ENCODE measurements around the gene SPATA32.

- TF ChIP-seq, protein P1, sequence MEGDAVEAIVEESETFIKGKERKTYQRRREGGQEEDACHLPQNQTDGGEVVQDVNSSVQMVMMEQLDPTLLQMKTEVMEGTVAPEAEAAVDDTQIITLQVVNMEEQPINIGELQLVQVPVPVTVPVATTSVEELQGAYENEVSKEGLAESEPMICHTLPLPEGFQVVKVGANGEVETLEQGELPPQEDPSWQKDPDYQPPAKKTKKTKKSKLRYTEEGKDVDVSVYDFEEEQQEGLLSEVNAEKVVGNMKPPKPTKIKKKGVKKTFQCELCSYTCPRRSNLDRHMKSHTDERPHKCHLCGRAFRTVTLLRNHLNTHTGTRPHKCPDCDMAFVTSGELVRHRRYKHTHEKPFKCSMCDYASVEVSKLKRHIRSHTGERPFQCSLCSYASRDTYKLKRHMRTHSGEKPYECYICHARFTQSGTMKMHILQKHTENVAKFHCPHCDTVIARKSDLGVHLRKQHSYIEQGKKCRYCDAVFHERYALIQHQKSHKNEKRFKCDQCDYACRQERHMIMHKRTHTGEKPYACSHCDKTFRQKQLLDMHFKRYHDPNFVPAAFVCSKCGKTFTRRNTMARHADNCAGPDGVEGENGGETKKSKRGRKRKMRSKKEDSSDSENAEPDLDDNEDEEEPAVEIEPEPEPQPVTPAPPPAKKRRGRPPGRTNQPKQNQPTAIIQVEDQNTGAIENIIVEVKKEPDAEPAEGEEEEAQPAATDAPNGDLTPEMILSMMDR (IDR thresholded peaks at IDR 0.05) = no peak
- TF ChIP-seq POLR2A (IDR thresholded peaks at IDR 0.05) = no peak
Measured at GRCh38 chr17:45292696-45293412, 31.0 kb upstream of the SPATA32 start.

Measured in body of pancreas (tissue), 4 donors.